ENCODE measurements around the gene KDM4D. TPM values are rescaled to one million over a fixed set of nuclear protein-coding genes. Genes with fewer than 3 reads are reported as not detected.

Gene KDM4D
- total and polyA plus RNA-seq, 2 of the 4 experiments (the other 2 are of a cell fraction): 0.90 to 1.1 TPM

DNA sequence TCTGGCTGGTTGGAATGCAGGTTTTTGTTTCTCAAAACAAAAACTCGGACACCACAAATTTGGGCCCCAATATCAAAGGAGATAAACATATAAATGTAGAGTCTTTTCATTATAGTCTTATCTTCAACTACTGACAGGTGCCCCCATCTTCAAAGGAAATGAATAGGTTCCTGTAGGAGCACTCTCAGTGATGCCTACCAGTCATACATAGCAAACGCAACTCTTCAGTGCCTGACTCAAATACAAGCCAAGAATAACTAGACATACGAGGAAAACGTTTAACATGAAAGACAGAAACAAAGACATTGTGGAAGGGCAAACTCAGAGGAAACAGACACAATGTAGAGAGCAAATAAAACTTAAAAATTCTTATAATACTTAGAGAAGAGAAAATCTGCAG lies 13.9 kb downstream of the KDM4D start:
- CTCF ChIA-PET: no interaction called here
- Histone ChIP-seq H3K9me3 (ENCODE audit: control insufficient read depth, insufficient read depth, low read length) (no peaks in the 10 kb centered on the region), H3K9me1 (ENCODE audit: insufficient read depth, low read length) (no peaks in the 10 kb centered on the region), H4K8ac (ENCODE audit: low read depth in 2 of 2, low read length in 2 of 2) (no peak overlapping the region), H4K5ac (ENCODE audit: low read depth, low read length) (no peak overlapping the region), H2AK5ac (ENCODE audit: low read depth, low read length) (no peak overlapping the region), H3K56ac (ENCODE audit: extremely low read depth, insufficient read depth, low read length) (no peak overlapping the region), H3K4me1 (ENCODE audit: control insufficient read depth, insufficient read depth, low read length) (no peaks in the 10 kb centered on the region), H4K20me1 (ENCODE audit: insufficient read depth, low read length) (no peaks in the 10 kb centered on the region), H2AFZ (replicated peaks; ENCODE audit: low read length, poor library complexity) (no peak overlapping the region), H3K36me3 (ENCODE audit: control insufficient read depth, insufficient read depth, low read length) (no peaks in the 10 kb centered on the region), H2BK15ac (ENCODE audit: low read depth, low read length) (no peak overlapping the region), H3K9ac (ENCODE audit: low read depth, low read length) (no peak overlapping the region), H2BK20ac (ENCODE audit: low read depth, low read length) (no peak overlapping the region), H3K14ac (replicated peaks; ENCODE audit: low read depth, low read length) (no peak overlapping the region), H3K4ac (ENCODE audit: low read depth, low read length) (no peak overlapping the region), H3K23ac (ENCODE audit: low read depth, low read length) (no peak overlapping the region), H4K91ac (ENCODE audit: insufficient read depth, low read depth, low read length) (no peak overlapping the region), H2BK120ac (ENCODE audit: low read depth, low read length) (no peak overlapping the region), H2BK5ac (ENCODE audit: low read depth, low read length, poor library complexity, severe bottlenecking) (no peak overlapping the region), H3K18ac (ENCODE audit: low read depth, low read length) (no peak overlapping the region), H2AK9ac (replicated peaks; ENCODE audit: low read depth, low read length, poor library complexity) (no peak overlapping the region), H3K79me1 (ENCODE audit: low read depth in 1 of 2, low read length in 2 of 2) (no peaks in the 10 kb centered on the region), H3K27me3 (ENCODE audit: control insufficient read depth, insufficient read depth, low read length) (peaks cover 5% of the 10 kb centered on the region; the same call in 1 of the 2 replicates), H3K4me3 (ENCODE audit: insufficient read depth, low read depth, low read length) (no peak overlapping the region), H3K27ac (ENCODE audit: insufficient read depth, low read length) (no peak overlapping the region), H3K4me2 (ENCODE audit: low read depth, low read length) (no peak overlapping the region)
- DNase-seq (no peak), ATAC-seq (ENCODE audit: low read depth) (no peak)
- BruUV-seq (replicated peaks): no TSS peak
- POLR2A ChIA-PET (ENCODE audit: unreplicated experiment): no interaction called here
- WGBS, 2 experiments (ENCODE audit: extremely low coverage in 2 of 2, insufficient read length in 1 of 2): no CpG with 5 or more reads among the region's 4 CpGs
- TF ChIP-seq SMC3 (IDR thresholded peaks at IDR 0.05; ENCODE audit: low read depth, low read length) (no peak), FOS (IDR thresholded peaks at IDR 0.05; ENCODE audit: low read depth, low read length) (no peak), CTCF (conservative IDR thresholded peaks at IDR 0.05; ENCODE audit: low read depth, low read length) (no peak), CEBPB (IDR thresholded peaks at IDR 0.05; ENCODE audit: low read depth, low read length) (no peak), MAFK (IDR thresholded peaks at IDR 0.05; ENCODE audit: low read depth, low read length) (no peak), MXI1 (IDR thresholded peaks at IDR 0.05; ENCODE audit: borderline replicate concordance, low read depth, low read length) (no peak), MAZ (IDR thresholded peaks at IDR 0.05; ENCODE audit: borderline replicate concordance, low read depth, low read length) (no peak), CHD1 (IDR thresholded peaks at IDR 0.05; ENCODE audit: low read depth, low read length) (no peak), USF2 (IDR thresholded peaks at IDR 0.05; ENCODE audit: low read depth, low read length) (no peak), BHLHE40 (IDR thresholded peaks at IDR 0.05; ENCODE audit: low read depth, low read length) (no peak), RAD21 (IDR thresholded peaks at IDR 0.05; ENCODE audit: low read length) (no peak), RFX5 (IDR thresholded peaks at IDR 0.05; ENCODE audit: low read depth, low read length) (no peak)
- TF ChIP-seq, protein P1, sequence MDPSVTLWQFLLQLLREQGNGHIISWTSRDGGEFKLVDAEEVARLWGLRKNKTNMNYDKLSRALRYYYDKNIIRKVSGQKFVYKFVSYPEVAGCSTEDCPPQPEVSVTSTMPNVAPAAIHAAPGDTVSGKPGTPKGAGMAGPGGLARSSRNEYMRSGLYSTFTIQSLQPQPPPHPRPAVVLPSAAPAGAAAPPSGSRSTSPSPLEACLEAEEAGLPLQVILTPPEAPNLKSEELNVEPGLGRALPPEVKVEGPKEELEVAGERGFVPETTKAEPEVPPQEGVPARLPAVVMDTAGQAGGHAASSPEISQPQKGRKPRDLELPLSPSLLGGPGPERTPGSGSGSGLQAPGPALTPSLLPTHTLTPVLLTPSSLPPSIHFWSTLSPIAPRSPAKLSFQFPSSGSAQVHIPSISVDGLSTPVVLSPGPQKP (IDR thresholded peaks at IDR 0.05; ENCODE audit: borderline replicate concordance, low read depth, low read length): no peak
- in situ Hi-C loops (cut with MboI; ENCODE audit: low sequenced_read_pairs): no loop called here
- intact Hi-C loops (cut with micrococcal nuclease): no loop called here
- dilution Hi-C loops (cut with HindIII; ENCODE audit: low sequenced_read_pairs, unreplicated experiment): no loop called here
